Activated CD8-positive, alpha-beta memory T cell treated with anti-CD3 and anti-CD28 coated beads, Interleukin-2, amount 50 U/mL, for 1 hour (primary cell): ENCODE measurements around the gene CRYBB2.
"Not testable (repeated sequence)": the region's sequence is repeated elsewhere in the genome, so short reads cannot be mapped to it uniquely, and the experiment has no call there.

Source experiments
- DNase-seq: peaks from one replicate; pipeline ENCODE4 v3.0.0-alpha.2; 2020; ENCODE audit errors: extremely low read depth

The CRYBB2 gene

DNA sequence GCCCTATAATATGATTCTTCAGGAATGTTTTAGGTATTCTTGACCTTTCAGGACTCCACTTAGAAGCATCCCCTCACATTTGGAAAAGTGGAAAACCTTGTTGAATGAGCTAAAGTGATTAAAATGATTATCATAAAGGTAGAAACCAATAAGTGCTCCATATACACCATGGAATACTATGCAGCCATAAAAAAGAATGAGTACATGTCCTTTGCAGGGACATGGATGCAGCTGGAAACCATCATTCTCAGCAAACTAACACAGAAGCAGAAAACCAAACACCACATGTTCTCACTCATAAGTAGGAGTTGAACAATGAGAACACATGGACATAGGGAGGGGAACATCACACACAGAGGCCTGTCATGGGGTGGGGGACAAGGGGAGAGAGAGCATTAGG is 14.3 kb downstream of the CRYBB2 start:
- DNase-seq: not testable (repeated sequence)

- DNase-seq: no peak
Measured at GRCh38 chr22:25235547-25236290, 16.3 kb downstream of the CRYBB2 start.

DNA sequence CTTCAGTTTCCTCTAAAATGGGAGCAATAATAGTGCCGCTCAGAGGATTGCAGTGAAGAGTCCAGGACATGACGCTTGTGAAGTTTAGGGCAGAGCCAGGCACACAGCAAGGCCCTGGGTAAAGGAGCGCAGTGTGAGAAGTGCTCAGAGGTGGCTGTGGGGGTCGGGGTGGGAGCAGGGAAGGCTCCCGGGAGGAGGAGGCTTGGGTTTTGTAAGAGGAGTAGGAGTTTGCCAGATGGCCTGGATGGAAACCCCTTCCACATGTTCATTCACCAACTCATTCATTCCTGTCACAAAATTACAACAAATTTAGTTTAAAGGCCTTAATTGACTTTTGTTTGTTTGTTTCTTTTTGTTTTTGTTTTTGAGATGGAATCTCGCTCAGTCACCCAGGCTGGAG is 17.0 kb downstream of the CRYBB2 start:
- DNase-seq: no peak

- no peak for DNase-seq
Measured at GRCh38 chr22:25237503-25237902, 18.1 kb downstream of the CRYBB2 start.

GRCh38 chr22:25238058-25238457 is 18.6 kb downstream of the CRYBB2 start:
- DNase-seq: not testable (repeated sequence)

GRCh38 chr22:25255169-25255568 is 35.7 kb downstream of the CRYBB2 start:
- DNase-seq: not testable (repeated sequence)

- DNase-seq: not testable (repeated sequence)
Measured at GRCh38 chr22:25267567-25267966, 48.1 kb downstream of the CRYBB2 start.

GRCh38 chr22:25268902-25269301 is 49.5 kb downstream of the CRYBB2 start:
- DNase-seq: not testable (repeated sequence)

DNA sequence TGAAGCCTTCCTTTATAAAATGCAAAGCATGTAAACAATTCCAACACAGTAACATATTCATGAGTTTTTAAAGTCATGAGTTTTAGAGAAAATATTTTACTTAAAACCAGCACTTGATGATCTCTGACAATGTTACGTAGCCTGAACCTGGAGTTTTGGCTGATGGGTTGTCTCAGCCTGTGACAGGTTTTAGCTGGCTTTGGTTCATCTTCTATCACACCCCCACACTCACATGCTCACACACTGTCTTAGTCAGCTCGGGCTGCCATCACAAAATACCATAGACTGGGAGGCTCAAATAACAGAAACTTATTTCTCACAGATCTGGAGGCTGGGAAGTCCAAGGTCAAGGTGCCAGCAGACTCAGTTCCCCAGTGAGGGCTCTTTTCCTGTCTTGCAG is 50.6 kb downstream of the CRYBB2 start:
- not testable (repeated sequence) for DNase-seq

DNA sequence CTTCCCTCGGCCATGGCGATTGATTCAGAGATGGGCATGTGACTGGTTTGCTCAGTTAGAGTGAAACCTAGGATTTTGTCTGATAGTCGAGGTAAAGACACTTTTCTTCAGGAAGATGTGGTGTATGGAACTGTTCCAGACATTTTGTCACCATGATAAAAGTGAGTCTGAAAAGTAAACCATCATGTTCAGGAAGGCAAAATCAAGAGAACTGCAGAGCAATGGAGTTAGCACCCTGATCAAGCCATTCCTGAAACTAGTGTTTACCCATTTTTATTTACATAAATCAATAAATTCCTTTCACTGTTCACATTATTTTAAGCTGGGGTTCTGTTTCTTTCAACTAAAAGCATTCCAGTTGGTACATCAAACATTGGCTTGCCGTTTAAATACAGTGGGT is 53.8 kb downstream of the CRYBB2 start:
- DNase-seq: not testable (repeated sequence)

- not testable (repeated sequence) for DNase-seq
Measured at GRCh38 chr22:25273928-25274327, 54.5 kb downstream of the CRYBB2 start.

- DNase-seq: not testable (repeated sequence)
Measured at GRCh38 chr22:25280118-25280517, 60.7 kb downstream of the CRYBB2 start.
